ENCODE data around the gene SPEG. TPM values are rescaled to one million over a fixed set of nuclear protein-coding genes. Genes with fewer than 3 reads are reported as not detected.
A peak's percentile ranks its signal among the peaks of the same experiment; 100 is the strongest.

Gene SPEG
- total and polyA plus RNA-seq, 2 of the 13 experiments (the other 11 are each of a cell fraction or from before 2014, with no cell fraction given): 0.18 to 0.24 TPM

GRCh38 chr2:219388121-219388906 lies 46.3 kb upstream of the SPEG start (continued):
- TF ChIP-seq HNF1A (IDR thresholded peaks at IDR 0.05; ENCODE audit: low read depth): no peak
- TF ChIP-seq HNF1A (CRISPR knock-in tag; IDR thresholded peaks at IDR 0.05; ENCODE audit: borderline replicate concordance): peak; percentile 72
- peak; percentile 42; the same call in 1 of the 2 replicates for TF ChIP-seq DMAP1 (CRISPR knock-in tag; IDR thresholded peaks at IDR 0.05)
- no peak for TF ChIP-seq MBD4 (IDR thresholded peaks at IDR 0.05; ENCODE audit: borderline replicate concordance, low read length)
- TF ChIP-seq, protein P1, sequence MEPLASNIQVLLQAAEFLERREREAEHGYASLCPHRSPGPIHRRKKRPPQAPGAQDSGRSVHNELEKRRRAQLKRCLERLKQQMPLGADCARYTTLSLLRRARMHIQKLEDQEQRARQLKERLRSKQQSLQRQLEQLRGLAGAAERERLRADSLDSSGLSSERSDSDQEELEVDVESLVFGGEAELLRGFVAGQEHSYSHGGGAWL (CRISPR knock-in tag; IDR thresholded peaks at IDR 0.05): peak; percentile 47; the same call in 1 of the 2 replicates
- TF ChIP-seq JUN (CRISPR knock-in tag; IDR thresholded peaks at IDR 0.05): peak; percentile 32; the same call in 1 of the 2 replicates
- TF ChIP-seq ZNF564 (CRISPR knock-in tag; IDR thresholded peaks at IDR 0.05): 0 out of 2 replicates have a peak, but pooled peaks have one; percentile 21
- TF ChIP-seq HNRNPK (IDR thresholded peaks at IDR 0.05; ENCODE audit: low read depth, low read length, poor library complexity, severe bottlenecking): peak; percentile 78
- 0 out of 2 replicates have a peak, but pooled peaks have one; percentile 31 for TF ChIP-seq ZNF567 (CRISPR knock-in tag; IDR thresholded peaks at IDR 0.05; ENCODE audit: borderline replicate concordance)
- peak; percentile 37; the same call in 1 of the 2 replicates for TF ChIP-seq ZNF589 (CRISPR knock-in tag; conservative IDR thresholded peaks at IDR 0.05)
- no peak for TF ChIP-seq AHDC1 (CRISPR knock-in tag; IDR thresholded peaks at IDR 0.05; ENCODE audit: borderline replicate concordance)
- no peak for TF ChIP-seq HNRNPH1 (optimal IDR thresholded peaks at IDR 0.05; ENCODE audit: low read depth, low read length)
- TF ChIP-seq TAF1 (CRISPR knock-in tag; IDR thresholded peaks at IDR 0.05): peak; percentile 45; the same call in 1 of the 2 replicates
- TF ChIP-seq, protein P2, sequence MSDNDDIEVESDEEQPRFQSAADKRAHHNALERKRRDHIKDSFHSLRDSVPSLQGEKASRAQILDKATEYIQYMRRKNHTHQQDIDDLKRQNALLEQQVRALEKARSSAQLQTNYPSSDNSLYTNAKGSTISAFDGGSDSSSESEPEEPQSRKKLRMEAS (IDR thresholded peaks at IDR 0.05): peak; percentile 91
- TF ChIP-seq, protein P3, sequence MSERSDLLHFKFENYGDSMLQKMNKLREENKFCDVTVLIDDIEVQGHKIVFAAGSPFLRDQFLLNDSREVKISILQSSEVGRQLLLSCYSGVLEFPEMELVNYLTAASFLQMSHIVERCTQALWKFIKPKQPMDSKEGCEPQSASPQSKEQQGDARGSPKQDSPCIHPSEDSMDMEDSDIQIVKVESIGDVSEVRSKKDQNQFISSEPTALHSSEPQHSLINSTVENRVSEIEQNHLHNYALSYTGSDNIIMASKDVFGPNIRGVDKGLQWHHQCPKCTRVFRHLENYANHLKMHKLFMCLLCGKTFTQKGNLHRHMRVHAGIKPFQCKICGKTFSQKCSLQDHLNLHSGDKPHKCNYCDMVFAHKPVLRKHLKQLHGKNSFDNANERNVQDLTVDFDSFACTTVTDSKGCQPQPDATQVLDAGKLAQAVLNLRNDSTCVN (CRISPR knock-in tag; IDR thresholded peaks at IDR 0.05; ENCODE audit: borderline replicate concordance): peak; percentile 10; the same call in 1 of the 2 replicates
- TF ChIP-seq RXRA (CRISPR knock-in tag; IDR thresholded peaks at IDR 0.05): peak; percentile 70
